ENCODE measurements around the gene IL6R. TPM values are rescaled to one million over a fixed set of nuclear protein-coding genes. Genes with fewer than 3 reads are reported as not detected.

Gene IL6R
- total RNA-seq, 4 donors from 2014 or later = 271 to 435 (median 367) TPM

DNA sequence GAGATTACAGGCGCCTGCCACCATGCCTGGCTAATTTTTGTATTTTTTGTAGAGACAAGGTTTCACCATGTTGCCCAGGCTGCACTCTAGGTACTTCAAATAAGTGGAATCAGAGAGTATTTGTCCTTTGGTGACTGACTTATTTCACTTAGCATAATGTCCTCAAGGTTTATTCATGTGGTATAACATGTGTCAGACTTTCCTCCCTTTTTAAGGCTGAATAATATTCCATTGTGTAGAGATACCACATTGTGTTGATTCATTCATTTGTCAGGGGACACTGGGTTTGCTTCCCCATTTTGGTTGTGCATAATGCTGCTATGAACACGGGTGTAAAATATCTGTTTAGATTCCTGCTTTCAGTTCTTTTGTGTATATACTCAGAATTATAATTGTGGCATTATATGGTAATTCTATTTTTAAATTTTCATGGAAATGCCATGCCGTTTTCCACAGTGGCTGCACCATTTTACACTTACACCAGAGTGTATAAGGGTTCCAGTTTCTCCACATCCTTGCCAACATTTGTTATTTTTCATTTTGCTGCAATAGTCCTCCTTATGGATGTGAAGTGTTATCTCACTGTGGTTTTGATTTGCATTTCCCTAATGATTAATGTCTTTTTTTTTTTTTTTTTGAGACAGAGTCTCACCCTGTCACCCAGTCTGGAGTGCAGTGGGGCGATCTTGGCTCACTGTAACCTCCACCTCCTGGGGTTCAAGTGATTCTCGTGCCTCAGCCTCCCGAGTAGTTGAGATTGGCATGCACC lies 35.1 kb downstream of the IL6R start:
- Histone ChIP-seq H3K36me3 (peaks cover 0 to 76% of the 10 kb centered on the region in 2 donors), H3K27me3 (no peaks in the 10 kb centered on the region), H3K4me1 (peaks cover 10 to 11% of the 10 kb centered on the region in 2 donors), H3K27ac (peak overlapping the region in 3 of 4 donors; percentile 2 to 57 (median 44)), H3K9me3 (no peaks in the 10 kb centered on the region), H3K4me3 (no peak overlapping the region)
- DNase-seq = no peak
- TF ChIP-seq, protein P1, sequence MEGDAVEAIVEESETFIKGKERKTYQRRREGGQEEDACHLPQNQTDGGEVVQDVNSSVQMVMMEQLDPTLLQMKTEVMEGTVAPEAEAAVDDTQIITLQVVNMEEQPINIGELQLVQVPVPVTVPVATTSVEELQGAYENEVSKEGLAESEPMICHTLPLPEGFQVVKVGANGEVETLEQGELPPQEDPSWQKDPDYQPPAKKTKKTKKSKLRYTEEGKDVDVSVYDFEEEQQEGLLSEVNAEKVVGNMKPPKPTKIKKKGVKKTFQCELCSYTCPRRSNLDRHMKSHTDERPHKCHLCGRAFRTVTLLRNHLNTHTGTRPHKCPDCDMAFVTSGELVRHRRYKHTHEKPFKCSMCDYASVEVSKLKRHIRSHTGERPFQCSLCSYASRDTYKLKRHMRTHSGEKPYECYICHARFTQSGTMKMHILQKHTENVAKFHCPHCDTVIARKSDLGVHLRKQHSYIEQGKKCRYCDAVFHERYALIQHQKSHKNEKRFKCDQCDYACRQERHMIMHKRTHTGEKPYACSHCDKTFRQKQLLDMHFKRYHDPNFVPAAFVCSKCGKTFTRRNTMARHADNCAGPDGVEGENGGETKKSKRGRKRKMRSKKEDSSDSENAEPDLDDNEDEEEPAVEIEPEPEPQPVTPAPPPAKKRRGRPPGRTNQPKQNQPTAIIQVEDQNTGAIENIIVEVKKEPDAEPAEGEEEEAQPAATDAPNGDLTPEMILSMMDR (IDR thresholded peaks at IDR 0.05 in 4 of 5, conservative IDR thresholded peaks at IDR 0.05 in 1 of 5) = no peak
- TF ChIP-seq POLR2A (IDR thresholded peaks at IDR 0.05) = no peak
- intact Hi-C loops (cut with DNase I; ENCODE audit: low total_unique reads) = loop anchor here (5.0 kb wide), 2 partner anchors 93 to 113 kb away; partner anchors contain the start of gene ATP8B2
- ATAC-seq = no peak
- in situ Hi-C loops (cut with MboI; ENCODE audit: low sequenced_read_pairs in 4 of 4) = no loop called here

DNA sequence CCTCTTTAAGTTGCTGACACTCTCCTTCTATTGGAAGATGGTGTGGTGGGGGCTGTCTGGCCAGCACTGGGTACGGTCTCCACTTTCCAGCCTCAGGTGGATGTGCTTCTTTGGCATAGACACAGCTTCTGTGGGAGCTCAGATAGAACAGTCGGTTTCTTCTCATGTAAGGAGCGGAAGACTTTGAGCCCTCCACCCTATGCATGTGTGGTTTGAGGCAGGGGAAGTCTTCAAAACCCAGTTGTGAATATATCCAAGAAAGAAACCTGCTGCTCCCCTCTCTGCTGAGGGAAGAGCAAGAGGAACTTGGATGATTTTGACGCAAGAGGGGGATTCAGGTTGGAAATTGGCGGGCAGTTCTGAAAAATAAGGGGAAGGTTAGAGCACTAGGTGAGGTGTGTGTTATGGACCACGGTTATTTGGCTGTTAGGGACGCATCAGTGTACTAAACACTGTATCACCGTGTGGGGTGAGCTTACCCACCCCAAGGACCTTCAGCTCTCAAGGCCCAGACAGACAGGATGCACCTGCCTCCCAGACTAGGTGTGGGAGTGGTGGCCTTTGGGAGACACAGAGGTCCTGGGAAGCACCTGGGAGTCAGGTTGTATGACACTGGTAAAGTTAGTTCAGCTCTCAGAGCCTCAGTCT lies 36.2 kb downstream of the IL6R start:
- intact Hi-C loops (cut with DNase I; ENCODE audit: low total_unique reads) = loop anchor here (5.0 kb wide), 2 partner anchors 94 to 114 kb away; partner anchors contain the start of gene ATP8B2
- ATAC-seq = no peak

DNA sequence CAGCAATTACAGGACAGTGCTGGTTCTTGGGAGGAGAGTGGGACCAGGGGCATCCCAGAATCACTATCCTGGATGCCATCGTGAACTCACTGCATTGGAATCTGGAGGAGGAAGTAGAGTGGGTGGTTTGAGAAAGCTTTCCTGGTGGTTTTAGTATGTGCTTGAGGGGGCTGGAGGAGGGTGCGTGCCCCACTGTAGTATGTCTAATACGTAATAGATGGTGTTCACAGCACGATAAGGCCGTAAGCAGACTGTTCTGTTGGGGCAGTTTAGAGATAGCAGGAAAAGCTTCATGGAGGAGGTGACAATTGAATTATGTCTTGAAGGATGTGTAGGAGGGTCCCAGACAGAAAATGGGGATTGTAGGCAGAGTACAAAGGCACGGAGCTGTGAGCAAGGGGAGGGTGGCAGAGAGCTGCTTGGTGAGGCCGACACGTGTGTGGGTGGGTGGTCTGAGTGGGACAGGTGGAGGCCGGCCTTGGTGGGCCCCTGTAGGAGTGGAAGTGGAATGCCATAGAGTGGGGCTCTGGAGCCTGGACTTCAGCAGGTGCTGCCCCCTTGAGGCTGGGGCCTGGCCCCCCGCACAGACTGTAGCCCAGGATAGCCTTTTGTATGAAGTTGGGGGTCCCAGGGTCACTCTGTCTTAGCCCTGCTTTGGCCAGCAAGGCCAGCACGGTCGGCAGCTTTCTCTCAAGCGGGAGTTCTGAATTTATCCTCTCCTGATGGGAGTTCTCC lies 37.0 kb downstream of the IL6R start:
- TF ChIP-seq, protein P1 (IDR thresholded peaks at IDR 0.05 in 4 of 5, conservative IDR thresholded peaks at IDR 0.05 in 1 of 5) = peak in 4 of 5 experiments; percentile 43 to 63 (median 51)
- TF ChIP-seq POLR2A (IDR thresholded peaks at IDR 0.05) = no peak
- H3K4me3 ChIP-seq = no peak overlapping the region
- H3K4me1 ChIP-seq = peaks cover 10% of the 10 kb centered on the region in 2 donors
- peaks cover 0 to 75% of the 10 kb centered on the region in 2 donors for H3K36me3 ChIP-seq
- no peaks in the 10 kb centered on the region for H3K9me3 ChIP-seq
- H3K27me3 ChIP-seq = no peaks in the 10 kb centered on the region
- in situ Hi-C loops (cut with MboI; ENCODE audit: low sequenced_read_pairs in 4 of 4) = no loop called here
- intact Hi-C loops (cut with DNase I; ENCODE audit: low total_unique reads) = loop anchor here (5.0 kb wide), 2 partner anchors 95 to 115 kb away; partner anchors contain the start of gene ATP8B2
- DNase-seq (no peak), ATAC-seq (no peak)
- peak overlapping the region; percentile 41 to 76 (median 66) for H3K27ac ChIP-seq

More for the DNA sequence above, 36.2 kb downstream of the IL6R start:
- Histone ChIP-seq H3K9me3 (no peaks in the 10 kb centered on the region), H3K27ac (peak overlapping the region in 3 of 4 donors; percentile 57 to 76 (median 76)), H3K4me1 (peaks cover 10% of the 10 kb centered on the region in 2 donors), H3K4me3 (no peak overlapping the region), H3K36me3 (peaks cover 0 to 76% of the 10 kb centered on the region in 2 donors), H3K27me3 (no peaks in the 10 kb centered on the region)
- no peak for DNase-seq
- no peak for TF ChIP-seq POLR2A (IDR thresholded peaks at IDR 0.05)
- TF ChIP-seq, protein P1 (IDR thresholded peaks at IDR 0.05 in 4 of 5, conservative IDR thresholded peaks at IDR 0.05 in 1 of 5) = no peak
- in situ Hi-C loops (cut with MboI; ENCODE audit: low sequenced_read_pairs in 4 of 4) = no loop called here

DNA sequence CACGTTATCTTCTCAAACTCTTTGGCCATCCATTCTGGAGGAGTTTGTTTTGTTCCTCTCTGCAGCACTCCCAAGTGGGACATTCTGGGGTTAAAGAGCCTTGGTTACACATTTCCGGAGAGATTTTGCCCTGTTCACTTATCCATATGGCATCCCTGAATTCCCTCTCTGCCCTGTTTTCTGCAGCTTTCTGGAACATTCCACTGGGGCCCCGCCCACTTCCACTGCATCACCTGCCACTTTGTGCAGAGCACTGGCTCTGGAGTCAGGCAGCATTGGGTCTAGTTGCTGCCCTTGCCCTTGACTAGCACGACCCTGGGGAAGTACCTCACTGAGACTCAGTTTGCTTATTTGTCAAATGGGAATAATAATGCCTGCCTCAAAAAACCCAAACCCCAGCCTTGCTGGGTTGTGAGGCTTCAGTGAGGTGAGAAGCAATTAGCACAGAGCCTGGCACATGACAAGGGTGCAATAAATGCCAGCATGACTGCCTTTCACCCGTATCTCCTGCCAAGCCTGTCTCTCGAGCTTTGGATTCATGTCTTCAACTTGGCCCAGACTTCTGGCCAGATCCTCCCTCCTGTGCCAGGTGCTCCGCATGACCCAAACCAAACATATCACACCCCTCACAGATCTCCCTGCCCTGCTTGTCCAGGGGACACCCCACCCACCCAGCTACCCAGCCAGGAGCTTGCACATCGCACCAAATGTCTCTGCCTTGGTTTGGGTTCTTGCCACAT lies 38.3 kb downstream of the IL6R start:
- H3K27ac ChIP-seq = peak overlapping the region; percentile 41 to 76 (median 66)
- TF ChIP-seq POLR2A (IDR thresholded peaks at IDR 0.05) = no peak
- TF ChIP-seq, protein P1 (IDR thresholded peaks at IDR 0.05 in 4 of 5, conservative IDR thresholded peaks at IDR 0.05 in 1 of 5) = no peak
- DNase-seq (peak; percentile 71 to 83), ATAC-seq (peak; percentile 84 to 86)
- H3K27me3 ChIP-seq = no peaks in the 10 kb centered on the region
- H3K36me3 ChIP-seq = peaks cover 0 to 72% of the 10 kb centered on the region in 2 donors
- peaks cover 10% of the 10 kb centered on the region in 2 donors for H3K4me1 ChIP-seq
- in situ Hi-C loops (cut with MboI; ENCODE audit: low sequenced_read_pairs in 4 of 4) = no loop called here
- no peak overlapping the region for H3K4me3 ChIP-seq
- H3K9me3 ChIP-seq = no peaks in the 10 kb centered on the region
- intact Hi-C loops (cut with DNase I; ENCODE audit: low total_unique reads) = loop anchor here (5.0 kb wide), 2 partner anchors 96 to 116 kb away; partner anchors contain the start of gene ATP8B2
